Ovary (tissue), 3 donors: ENCODE results near the gene FEV.

ENCODE experiments used
- EP300 ChIP-seq: sonication (generic); formaldehyde crosslinking; IDR thresholded peaks from one replicate; pipeline ENCODE4 v1.6.1; 2017; ENCODE audit warnings: antibody characterized with exemption
- TF ChIP-seq, protein P1 (sequence below), 3 donors: fragments of 450-650 bp in 2 of 3; fragments of 200-600 bp in 1 of 3; IDR thresholded peaks; one replicate each; pipeline versions ENCODE4 v1.5.1 to v1.8.0; 2016 to 2022; ENCODE audit warnings: antibody characterized with exemption in 3 of 3, mild to moderate bottlenecking in 1 of 3
- donor health status: DM: no; HTN: no; CAD: no.

DNA sequence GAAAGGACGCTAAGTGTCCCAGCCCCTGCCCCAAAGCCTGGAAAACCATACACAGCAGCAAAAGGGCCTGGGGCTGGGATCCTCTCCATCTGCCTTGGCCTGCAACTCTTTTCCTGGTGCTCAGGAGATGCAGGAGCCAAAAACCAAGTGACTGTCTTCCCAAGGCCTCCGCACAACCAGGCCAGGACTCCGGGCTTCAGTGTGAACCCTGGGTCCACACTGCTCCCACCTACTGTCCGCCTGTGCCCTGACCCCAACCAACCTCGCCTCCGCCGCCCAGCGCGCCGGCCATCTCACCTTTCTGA, 1.1 kb downstream of the FEV start:
- TF ChIP-seq, protein P1, sequence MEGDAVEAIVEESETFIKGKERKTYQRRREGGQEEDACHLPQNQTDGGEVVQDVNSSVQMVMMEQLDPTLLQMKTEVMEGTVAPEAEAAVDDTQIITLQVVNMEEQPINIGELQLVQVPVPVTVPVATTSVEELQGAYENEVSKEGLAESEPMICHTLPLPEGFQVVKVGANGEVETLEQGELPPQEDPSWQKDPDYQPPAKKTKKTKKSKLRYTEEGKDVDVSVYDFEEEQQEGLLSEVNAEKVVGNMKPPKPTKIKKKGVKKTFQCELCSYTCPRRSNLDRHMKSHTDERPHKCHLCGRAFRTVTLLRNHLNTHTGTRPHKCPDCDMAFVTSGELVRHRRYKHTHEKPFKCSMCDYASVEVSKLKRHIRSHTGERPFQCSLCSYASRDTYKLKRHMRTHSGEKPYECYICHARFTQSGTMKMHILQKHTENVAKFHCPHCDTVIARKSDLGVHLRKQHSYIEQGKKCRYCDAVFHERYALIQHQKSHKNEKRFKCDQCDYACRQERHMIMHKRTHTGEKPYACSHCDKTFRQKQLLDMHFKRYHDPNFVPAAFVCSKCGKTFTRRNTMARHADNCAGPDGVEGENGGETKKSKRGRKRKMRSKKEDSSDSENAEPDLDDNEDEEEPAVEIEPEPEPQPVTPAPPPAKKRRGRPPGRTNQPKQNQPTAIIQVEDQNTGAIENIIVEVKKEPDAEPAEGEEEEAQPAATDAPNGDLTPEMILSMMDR (IDR thresholded peaks at IDR 0.05) = no peak
- no peak for TF ChIP-seq EP300
